Activated naive CD4-positive, alpha-beta T cell (primary cell): ENCODE data around the gene SLC16A9.
"Not testable (repeated sequence)": the region's sequence is repeated elsewhere in the genome, so short reads cannot be mapped to it uniquely, and the experiment has no call there.

Experiments
- DNase-seq, 4 experiments: peaks; one replicate each; lab custom pipeline; 2025; lab: John Stamatoyannopoulos, UW

Gene SLC16A9

GRCh38 chr10:59674215-59674836 lies 35.3 kb downstream of the SLC16A9 start:
- DNase-seq: no peak

- DNase-seq: no peak
Measured at GRCh38 chr10:59672150-59672875, 37.3 kb downstream of the SLC16A9 start.

GRCh38 chr10:59670269-59670668 lies 39.4 kb downstream of the SLC16A9 start:
- DNase-seq: no peak

- no peak for DNase-seq
Measured at GRCh38 chr10:59668096-59668495, 41.6 kb downstream of the SLC16A9 start.

GRCh38 chr10:59666310-59666709 lies 43.3 kb downstream of the SLC16A9 start:
- no peak for DNase-seq

GRCh38 chr10:59663213-59663612 lies 46.4 kb downstream of the SLC16A9 start:
- not testable (repeated sequence) for DNase-seq

GRCh38 chr10:59657724-59658123 lies 51.9 kb downstream of the SLC16A9 start:
- no peak for DNase-seq

GRCh38 chr10:59655309-59655708 lies 54.3 kb downstream of the SLC16A9 start:
- DNase-seq: no peak

- DNase-seq: no peak
Measured at GRCh38 chr10:59654007-59654406, 55.6 kb downstream of the SLC16A9 start.

- DNase-seq: no peak
Measured at GRCh38 chr10:59651902-59652301, 57.7 kb downstream of the SLC16A9 start.

- DNase-seq: no peak
Measured at GRCh38 chr10:59649606-59650346, 59.9 kb downstream of the SLC16A9 start.

- no peak for DNase-seq
Measured at GRCh38 chr10:59648711-59649201, 60.9 kb downstream of the SLC16A9 start.

GRCh38 chr10:59644841-59645240 lies 64.8 kb downstream of the SLC16A9 start:
- DNase-seq: no peak

- not testable (repeated sequence) for DNase-seq
Measured at GRCh38 chr10:59641688-59642087, 68.0 kb downstream of the SLC16A9 start.

GRCh38 chr10:59635502-59636290 lies 74.0 kb downstream of the SLC16A9 start:
- DNase-seq: no peak

GRCh38 chr10:59634102-59634501 lies 75.5 kb downstream of the SLC16A9 start:
- no peak for DNase-seq

- DNase-seq: no peak
Measured at GRCh38 chr10:59633063-59633462, 76.6 kb downstream of the SLC16A9 start.

GRCh38 chr10:59631882-59632807 lies 77.5 kb downstream of the SLC16A9 start:
- DNase-seq: no peak

GRCh38 chr10:59631237-59631636 lies 78.4 kb downstream of the SLC16A9 start:
- no peak for DNase-seq

GRCh38 chr10:59628965-59629364 lies 80.7 kb downstream of the SLC16A9 start:
- no peak for DNase-seq

GRCh38 chr10:59628456-59628855 lies 81.2 kb downstream of the SLC16A9 start:
- no peak for DNase-seq
